HCT116 (cell line): ENCODE measurements around the gene CD7.

ENCODE experiments used
- EZH2 ChIP-seq: fragments of 200-600 bp; sonication (generic); IDR thresholded peaks from 2 replicates; pipeline ENCODE4 v1.6.1; 2017; ENCODE audit warnings: antibody characterized with exemption, mixed run types
- EZH2phosphoT487 ChIP-seq: fragments of 200-600 bp; IDR thresholded peaks from 2 replicates; pipeline ENCODE4 v1.6.1; 2018; ENCODE audit warnings: antibody characterized with exemption, borderline replicate concordance
- JUND ChIP-seq: IDR thresholded peaks from 2 replicates; pipeline ENCODE4 v1.6.1; 2012
- POLR2A ChIP-seq: IDR thresholded peaks from 2 replicates; pipeline ENCODE4 v1.7.0; 2011; ENCODE audit warnings: borderline replicate concordance; ENCODE audit not compliant: insufficient read depth, insufficient read length; ENCODE audit errors: extremely low read depth
- RAD21 ChIP-seq: IDR thresholded peaks from 2 replicates; pipeline ENCODE4 v1.6.1; 2012; ENCODE audit warnings: low read depth, mild to moderate bottlenecking
- SIN3A ChIP-seq: IDR thresholded peaks from 2 replicates; pipeline ENCODE4 v1.6.1; 2012; ENCODE audit warnings: low read depth
- YY1 ChIP-seq: IDR thresholded peaks from 2 replicates; pipeline ENCODE4 v1.6.1; 2011; ENCODE audit warnings: low read length, low read depth, moderate library complexity, mild to moderate bottlenecking; ENCODE audit not compliant: insufficient replicate concordance; ENCODE audit errors: extremely low read depth
- TF ChIP-seq, protein P1 (sequence below), 3 experiments: fragments of 200-600 bp in 1 of 3; sonication (generic) in 1 of 3; IDR thresholded peaks in 2 of 3; conservative IDR thresholded peaks in 1 of 3; 2 replicates each; pipeline ENCODE4 v1.5.1; 2012 to 2017; ENCODE audit warnings: low read depth in 2 of 3, low read length in 2 of 3, antibody characterized with exemption in 1 of 3, borderline replicate concordance in 1 of 3, control low read depth in 1 of 3, mild to moderate bottlenecking in 1 of 3, mixed read lengths in 1 of 3, mixed run types in 1 of 3, moderate library complexity in 1 of 3; ENCODE audit not compliant: insufficient read depth in 1 of 3
- TF ChIP-seq, protein P2 (sequence below): IDR thresholded peaks from 2 replicates; pipeline ENCODE4 v1.6.1; 2011; ENCODE audit warnings: mild to moderate bottlenecking, low read length, moderate library complexity; ENCODE audit not compliant: insufficient replicate concordance; ENCODE audit errors: extremely low read depth
- TF ChIP-seq, protein P3 (sequence below): IDR thresholded peaks from 2 replicates; pipeline ENCODE4 v1.6.1; 2012; ENCODE audit warnings: low read depth

DNA sequence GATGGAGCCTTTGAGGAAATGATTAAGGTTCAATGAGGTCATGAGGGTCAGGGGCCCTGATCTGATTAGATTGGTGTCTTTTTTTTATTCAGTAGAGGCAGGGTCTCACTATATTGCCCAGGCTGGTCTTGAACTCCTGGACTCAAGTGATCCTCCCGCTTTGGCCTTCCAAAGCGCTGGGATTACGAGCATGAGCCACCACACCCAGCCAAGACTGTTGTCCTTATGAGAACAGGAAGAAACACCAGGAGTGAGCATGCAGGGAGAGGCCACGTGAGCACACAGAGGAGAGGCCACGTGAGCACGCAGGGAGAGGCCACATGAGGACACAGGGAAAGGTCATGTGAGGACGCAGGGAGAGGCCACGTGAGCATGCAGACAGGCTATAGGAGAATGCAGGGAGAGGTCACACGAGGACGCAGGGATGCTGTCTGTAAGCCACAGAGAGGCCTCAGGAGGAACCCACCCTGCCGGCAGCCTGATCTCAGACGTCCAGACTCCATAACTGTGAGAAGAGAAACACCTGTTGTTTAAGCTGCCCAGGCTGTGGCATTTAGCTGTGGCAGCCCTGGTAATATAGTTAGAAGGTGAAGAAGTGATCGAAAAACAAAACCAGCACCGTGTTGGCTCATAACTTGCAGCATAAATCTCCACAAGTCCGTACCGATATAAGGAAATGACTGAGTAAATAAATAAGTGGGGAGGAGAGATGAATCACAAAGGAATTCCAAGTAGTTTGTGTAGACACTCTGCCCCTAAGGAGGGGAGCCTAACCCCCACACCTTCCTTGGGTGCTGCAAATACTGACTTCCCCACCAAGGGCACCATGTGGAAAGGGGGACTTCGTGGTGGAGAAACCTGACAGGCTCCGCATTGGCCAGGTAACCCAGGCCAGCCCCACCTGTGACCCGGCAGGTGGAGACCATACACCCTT lies 29.3 kb downstream of the CD7 start:
- TF ChIP-seq EZH2: no peak
- TF ChIP-seq, protein P1, sequence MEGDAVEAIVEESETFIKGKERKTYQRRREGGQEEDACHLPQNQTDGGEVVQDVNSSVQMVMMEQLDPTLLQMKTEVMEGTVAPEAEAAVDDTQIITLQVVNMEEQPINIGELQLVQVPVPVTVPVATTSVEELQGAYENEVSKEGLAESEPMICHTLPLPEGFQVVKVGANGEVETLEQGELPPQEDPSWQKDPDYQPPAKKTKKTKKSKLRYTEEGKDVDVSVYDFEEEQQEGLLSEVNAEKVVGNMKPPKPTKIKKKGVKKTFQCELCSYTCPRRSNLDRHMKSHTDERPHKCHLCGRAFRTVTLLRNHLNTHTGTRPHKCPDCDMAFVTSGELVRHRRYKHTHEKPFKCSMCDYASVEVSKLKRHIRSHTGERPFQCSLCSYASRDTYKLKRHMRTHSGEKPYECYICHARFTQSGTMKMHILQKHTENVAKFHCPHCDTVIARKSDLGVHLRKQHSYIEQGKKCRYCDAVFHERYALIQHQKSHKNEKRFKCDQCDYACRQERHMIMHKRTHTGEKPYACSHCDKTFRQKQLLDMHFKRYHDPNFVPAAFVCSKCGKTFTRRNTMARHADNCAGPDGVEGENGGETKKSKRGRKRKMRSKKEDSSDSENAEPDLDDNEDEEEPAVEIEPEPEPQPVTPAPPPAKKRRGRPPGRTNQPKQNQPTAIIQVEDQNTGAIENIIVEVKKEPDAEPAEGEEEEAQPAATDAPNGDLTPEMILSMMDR (IDR thresholded peaks at IDR 0.05 in 2 of 3, conservative IDR thresholded peaks at IDR 0.05 in 1 of 3; ENCODE audit: borderline replicate concordance in 1 of 3, insufficient read depth in 1 of 3, low read depth in 2 of 3, low read length in 2 of 3): no peak
- TF ChIP-seq YY1: peak; percentile 64
- TF ChIP-seq EZH2phosphoT487: no peak
- TF ChIP-seq RAD21: no peak
- TF ChIP-seq SIN3A: no peak; the same call in 1 of the 2 replicates
- no peak; the same call in 1 of the 2 replicates for TF ChIP-seq JUND
- TF ChIP-seq POLR2A: no peak
- TF ChIP-seq, protein P2, sequence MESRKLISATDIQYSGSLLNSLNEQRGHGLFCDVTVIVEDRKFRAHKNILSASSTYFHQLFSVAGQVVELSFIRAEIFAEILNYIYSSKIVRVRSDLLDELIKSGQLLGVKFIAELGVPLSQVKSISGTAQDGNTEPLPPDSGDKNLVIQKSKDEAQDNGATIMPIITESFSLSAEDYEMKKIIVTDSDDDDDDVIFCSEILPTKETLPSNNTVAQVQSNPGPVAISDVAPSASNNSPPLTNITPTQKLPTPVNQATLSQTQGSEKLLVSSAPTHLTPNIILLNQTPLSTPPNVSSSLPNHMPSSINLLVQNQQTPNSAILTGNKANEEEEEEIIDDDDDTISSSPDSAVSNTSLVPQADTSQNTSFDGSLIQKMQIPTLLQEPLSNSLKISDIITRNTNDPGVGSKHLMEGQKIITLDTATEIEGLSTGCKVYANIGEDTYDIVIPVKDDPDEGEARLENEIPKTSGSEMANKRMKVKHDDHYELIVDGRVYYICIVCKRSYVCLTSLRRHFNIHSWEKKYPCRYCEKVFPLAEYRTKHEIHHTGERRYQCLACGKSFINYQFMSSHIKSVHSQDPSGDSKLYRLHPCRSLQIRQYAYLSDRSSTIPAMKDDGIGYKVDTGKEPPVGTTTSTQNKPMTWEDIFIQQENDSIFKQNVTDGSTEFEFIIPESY: no peak
- TF ChIP-seq, protein P3, sequence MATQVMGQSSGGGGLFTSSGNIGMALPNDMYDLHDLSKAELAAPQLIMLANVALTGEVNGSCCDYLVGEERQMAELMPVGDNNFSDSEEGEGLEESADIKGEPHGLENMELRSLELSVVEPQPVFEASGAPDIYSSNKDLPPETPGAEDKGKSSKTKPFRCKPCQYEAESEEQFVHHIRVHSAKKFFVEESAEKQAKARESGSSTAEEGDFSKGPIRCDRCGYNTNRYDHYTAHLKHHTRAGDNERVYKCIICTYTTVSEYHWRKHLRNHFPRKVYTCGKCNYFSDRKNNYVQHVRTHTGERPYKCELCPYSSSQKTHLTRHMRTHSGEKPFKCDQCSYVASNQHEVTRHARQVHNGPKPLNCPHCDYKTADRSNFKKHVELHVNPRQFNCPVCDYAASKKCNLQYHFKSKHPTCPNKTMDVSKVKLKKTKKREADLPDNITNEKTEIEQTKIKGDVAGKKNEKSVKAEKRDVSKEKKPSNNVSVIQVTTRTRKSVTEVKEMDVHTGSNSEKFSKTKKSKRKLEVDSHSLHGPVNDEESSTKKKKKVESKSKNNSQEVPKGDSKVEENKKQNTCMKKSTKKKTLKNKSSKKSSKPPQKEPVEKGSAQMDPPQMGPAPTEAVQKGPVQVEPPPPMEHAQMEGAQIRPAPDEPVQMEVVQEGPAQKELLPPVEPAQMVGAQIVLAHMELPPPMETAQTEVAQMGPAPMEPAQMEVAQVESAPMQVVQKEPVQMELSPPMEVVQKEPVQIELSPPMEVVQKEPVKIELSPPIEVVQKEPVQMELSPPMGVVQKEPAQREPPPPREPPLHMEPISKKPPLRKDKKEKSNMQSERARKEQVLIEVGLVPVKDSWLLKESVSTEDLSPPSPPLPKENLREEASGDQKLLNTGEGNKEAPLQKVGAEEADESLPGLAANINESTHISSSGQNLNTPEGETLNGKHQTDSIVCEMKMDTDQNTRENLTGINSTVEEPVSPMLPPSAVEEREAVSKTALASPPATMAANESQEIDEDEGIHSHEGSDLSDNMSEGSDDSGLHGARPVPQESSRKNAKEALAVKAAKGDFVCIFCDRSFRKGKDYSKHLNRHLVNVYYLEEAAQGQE: no peak
